ENCODE results near the gene B3GALT6.
A peak's percentile ranks its signal among the peaks of the same experiment; 100 is the strongest.

Gene B3GALT6

DNA sequence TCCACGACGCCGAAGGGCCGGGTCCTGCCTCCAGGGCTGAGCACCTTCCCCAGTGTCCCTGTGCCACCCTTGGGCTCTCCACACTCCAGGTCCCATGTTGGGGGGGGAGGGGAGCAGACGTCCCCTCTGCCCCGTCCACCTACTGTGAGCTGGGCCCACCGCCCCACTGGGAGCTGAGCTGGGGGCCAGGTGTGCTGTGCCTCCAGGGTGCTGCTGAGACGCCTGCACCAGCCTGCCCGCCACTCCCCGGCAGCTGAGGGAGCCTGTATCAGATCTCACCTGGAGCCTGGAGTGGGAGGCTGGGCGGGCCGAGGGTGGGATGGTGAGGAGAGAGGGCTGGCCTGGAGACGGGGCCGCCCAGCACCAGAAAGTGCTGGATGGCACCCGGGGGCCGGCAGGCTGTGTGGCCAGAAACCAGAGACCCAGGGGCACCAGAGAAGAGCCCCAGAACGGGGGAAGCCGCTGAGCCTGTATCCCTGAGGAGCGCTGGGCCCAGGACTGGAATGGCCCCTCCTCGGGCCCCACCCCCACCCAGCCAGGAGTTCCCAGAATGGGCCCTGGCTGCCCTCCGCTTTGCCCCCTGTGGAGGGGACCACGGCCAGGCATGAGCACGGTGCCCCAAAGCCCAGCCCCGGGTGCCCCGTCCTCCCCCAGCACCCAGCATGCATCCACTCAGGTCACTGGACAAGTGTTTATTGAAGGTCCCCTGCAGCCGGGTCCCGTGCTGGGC lies 29.0 kb upstream of the B3GALT6 start:
- in situ Hi-C loops (cut with MboI; ENCODE audit: low sequenced_read_pairs, unreplicated experiment) = no loop called here
- TF ChIP-seq CTCF (IDR thresholded peaks at IDR 0.05; ENCODE audit: borderline replicate concordance, control extremely low read depth, extremely low read depth, insufficient read depth, missing control alignments) = no peak
- DNase-seq (ENCODE audit: low spot score) = no peak

DNA sequence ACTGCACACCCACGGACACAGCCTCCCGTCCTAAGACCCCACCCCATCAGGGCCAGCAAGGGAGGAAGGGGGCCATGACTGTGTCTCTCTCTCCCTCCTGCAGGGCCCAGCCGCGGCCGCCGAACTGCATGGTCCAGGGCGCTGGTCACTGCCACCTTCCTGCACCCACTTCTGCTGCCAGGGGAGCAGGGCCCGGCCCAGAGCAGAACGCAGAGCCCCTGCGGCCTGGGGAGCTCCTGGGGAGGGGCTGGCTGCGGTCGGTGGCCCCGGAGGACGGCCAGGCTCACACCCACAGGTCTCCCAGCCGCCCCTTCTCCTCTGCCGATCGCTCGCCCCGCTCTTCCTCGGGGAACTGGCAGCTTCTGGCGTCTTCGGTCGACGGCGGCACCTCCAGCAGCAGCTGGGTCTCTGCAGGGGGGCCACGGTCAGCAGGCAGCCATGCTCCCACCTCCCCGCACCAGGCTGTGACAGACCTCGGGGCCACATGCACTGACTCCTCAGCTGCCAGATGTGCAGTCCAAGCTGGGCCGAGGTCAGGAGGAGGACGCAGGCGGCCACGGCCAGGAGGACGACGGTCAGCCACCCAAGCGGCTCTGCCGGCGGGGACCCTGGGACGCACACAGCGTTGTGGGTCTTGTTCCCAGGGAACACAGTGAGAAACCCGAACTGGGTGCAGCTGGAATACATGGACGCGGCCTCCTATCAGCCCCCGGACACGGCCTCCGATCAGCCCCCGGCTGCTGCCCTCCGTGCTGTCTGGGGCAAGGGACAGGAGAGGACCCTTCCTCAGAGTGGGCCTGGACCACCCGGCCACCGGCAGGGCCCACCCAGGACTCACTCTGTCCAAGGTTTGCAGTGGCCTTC lies 28.2 kb upstream of the B3GALT6 start:
- DNase-seq (ENCODE audit: low spot score) = no peak
- no peak for TF ChIP-seq CTCF (IDR thresholded peaks at IDR 0.05; ENCODE audit: borderline replicate concordance, control extremely low read depth, extremely low read depth, insufficient read depth, missing control alignments)
- in situ Hi-C loops (cut with MboI; ENCODE audit: low sequenced_read_pairs, unreplicated experiment) = no loop called here

DNA sequence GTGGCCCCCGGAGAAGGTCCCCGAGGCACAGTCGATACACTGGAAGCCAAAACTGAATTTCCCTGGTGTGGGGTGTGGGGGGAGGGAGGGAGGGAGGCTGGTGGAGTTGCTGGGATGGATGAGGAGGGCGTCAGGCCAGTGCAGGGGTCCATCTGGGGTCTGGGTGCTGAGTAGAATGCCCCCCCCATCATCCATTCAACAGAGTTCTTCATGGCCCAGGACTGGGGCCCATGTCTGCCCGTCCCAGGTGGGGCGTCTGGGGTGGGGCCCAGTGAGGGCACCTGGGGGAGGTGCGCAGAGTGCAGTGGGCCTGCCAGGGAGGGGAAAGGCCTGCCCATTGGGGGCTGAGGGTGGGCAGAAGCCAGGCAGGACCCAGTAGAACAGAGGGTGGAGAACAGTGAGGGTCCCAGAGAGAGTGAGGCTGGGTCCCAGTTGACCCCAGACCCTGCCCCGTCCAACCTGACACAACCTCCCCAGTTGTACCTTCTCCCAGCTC lies 27.6 kb upstream of the B3GALT6 start:
- DNase-seq (ENCODE audit: low spot score) = no peak
- no peak for TF ChIP-seq CTCF (IDR thresholded peaks at IDR 0.05; ENCODE audit: borderline replicate concordance, control extremely low read depth, extremely low read depth, insufficient read depth, missing control alignments)
- in situ Hi-C loops (cut with MboI; ENCODE audit: low sequenced_read_pairs, unreplicated experiment) = no loop called here

DNA sequence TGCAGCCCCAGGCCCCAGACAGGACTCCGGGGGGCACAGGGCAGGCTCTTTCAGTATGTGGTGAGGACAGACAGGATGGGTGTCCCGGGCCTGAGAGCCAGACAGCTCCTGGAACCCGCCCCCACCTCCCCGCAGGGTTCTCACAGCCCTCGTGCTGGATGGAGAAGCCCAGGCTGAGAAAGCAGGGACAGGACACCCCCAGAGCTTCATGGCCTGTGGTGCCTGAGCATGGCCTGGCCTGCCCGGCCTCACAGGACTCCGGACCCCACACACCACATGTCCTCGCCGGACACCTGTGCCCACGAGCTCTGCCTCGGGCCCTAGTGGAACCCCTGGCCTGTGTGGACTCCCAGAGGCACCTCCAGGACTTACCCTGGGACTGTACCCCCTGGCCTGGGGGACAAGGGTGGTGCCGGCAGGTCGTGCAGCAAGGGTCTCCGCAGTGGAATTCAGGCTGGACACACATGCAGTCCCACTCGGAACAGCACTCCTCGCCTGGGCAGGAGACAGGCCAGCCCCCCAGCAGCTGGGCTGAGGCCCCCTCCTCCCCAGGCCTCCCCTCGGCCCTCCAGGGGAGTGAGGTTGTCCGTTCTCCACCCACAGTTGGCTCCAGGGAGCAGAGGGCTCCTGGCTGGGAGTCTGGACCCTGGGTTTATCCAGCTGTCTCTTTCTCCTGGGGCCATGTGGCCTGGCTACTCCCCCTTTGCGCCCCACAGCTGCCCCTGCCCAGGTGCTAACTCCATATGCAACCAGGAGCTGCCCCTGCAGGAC lies 26.9 kb upstream of the B3GALT6 start:
- no peak for TF ChIP-seq CTCF (IDR thresholded peaks at IDR 0.05; ENCODE audit: borderline replicate concordance, control extremely low read depth, extremely low read depth, insufficient read depth, missing control alignments)
- no peak for DNase-seq (ENCODE audit: low spot score)
- in situ Hi-C loops (cut with MboI; ENCODE audit: low sequenced_read_pairs, unreplicated experiment) = no loop called here

DNA sequence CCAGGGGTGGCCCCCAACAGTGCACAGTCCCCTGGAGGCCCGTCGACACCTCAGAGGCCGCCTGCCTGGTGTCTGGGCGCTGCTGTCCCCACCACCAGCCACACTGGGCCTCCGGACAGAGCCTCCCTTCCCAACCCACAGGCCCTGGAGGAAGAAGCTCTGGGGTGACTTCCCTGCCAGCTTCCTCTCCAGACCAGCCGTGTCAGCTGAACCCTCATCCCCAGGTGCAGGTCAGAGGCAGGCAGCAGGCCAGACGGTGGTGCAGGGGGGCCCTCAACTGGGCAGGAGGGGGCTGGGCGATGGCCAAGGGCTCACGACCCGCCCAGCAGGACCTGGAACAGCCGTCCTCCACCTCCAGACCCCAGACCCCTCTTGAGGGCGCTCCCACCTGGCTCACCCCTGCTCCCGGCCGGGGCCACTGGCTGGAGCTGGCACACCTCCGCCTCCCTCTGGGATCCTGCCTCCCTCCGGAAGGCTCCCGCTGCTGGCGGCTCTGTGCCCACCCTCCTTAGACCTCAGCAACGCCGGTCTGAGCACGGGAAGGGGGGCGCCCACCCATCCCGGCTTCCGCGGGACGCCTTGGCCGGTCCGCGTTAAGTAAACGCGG lies 26.2 kb upstream of the B3GALT6 start:
- peak; percentile 14 for TF ChIP-seq CTCF (IDR thresholded peaks at IDR 0.05; ENCODE audit: borderline replicate concordance, control extremely low read depth, extremely low read depth, insufficient read depth, missing control alignments)
- DNase-seq (ENCODE audit: low spot score) = no peak
- in situ Hi-C loops (cut with MboI; ENCODE audit: low sequenced_read_pairs, unreplicated experiment) = no loop called here
